Endometrial microvascular endothelial cells (primary cell): ENCODE data around the gene RAB3IP. TPM values are rescaled to one million over a fixed set of nuclear protein-coding genes. Genes with fewer than 3 reads are reported as not detected.

ENCODE experiments used
- in situ Hi-C: cut with HindIII; loops from 2 replicates; pipeline ENCODE4 v1.10.0; 2017; ENCODE audit warnings: low sequenced_read_pairs, low pct_unique_long_range_greater_than_20kb; ENCODE audit errors: inconsistent ontology term
- total RNA-seq: library from RNA; depleted of rRNA; stranded (reverse); fragments of >200 nt; gene quantifications from one replicate; pipeline ENCODE4 v1.2.3, GENCODE V29; 2015; ENCODE audit errors: inconsistent ontology term

RAB3IP gene
- total RNA-seq: 11.2 TPM

- in situ Hi-C loops: no loop called here
Measured at GRCh38 chr12:69738351-69739286, at the start of gene RAB3IP. TSS of gene RAB3IP (plus strand) at chr12:69738860. CDS start at chr12:69755409, 16,549 bp downstream.

GRCh38 chr12:69689638-69690037 is 49.0 kb upstream of the RAB3IP start:
- in situ Hi-C loops: no loop called here

GRCh38 chr12:69694123-69694522 is 44.5 kb upstream of the RAB3IP start:
- in situ Hi-C loops: no loop called here

GRCh38 chr12:69698054-69698453 is 40.6 kb upstream of the RAB3IP start:
- in situ Hi-C loops: no loop called here

- in situ Hi-C loops: no loop called here
Measured at GRCh38 chr12:69698769-69699540, 39.7 kb upstream of the RAB3IP start, which contains the start of gene BEST3. TSS of gene BEST3 (minus strand) at chr12:69699303. CDS start at chr12:69697798, 1,505 bp downstream.

GRCh38 chr12:69701826-69702225 is 36.8 kb upstream of the RAB3IP start:
- in situ Hi-C loops: no loop called here

GRCh38 chr12:69703146-69703642 is 35.5 kb upstream of the RAB3IP start:
- in situ Hi-C loops: no loop called here

- in situ Hi-C loops: no loop called here
Measured at GRCh38 chr12:69704357-69704756, 34.3 kb upstream of the RAB3IP start.

- in situ Hi-C loops: no loop called here
Measured at GRCh38 chr12:69708649-69709048, 30.0 kb upstream of the RAB3IP start.

GRCh38 chr12:69712826-69713225 is 25.8 kb upstream of the RAB3IP start:
- in situ Hi-C loops: no loop called here

- in situ Hi-C loops: no loop called here
Measured at GRCh38 chr12:69714542-69714941, 24.1 kb upstream of the RAB3IP start.

- in situ Hi-C loops: no loop called here
Measured at GRCh38 chr12:69719336-69720316, 19.0 kb upstream of the RAB3IP start.

- in situ Hi-C loops: no loop called here
Measured at GRCh38 chr12:69720750-69721149, 17.9 kb upstream of the RAB3IP start.

GRCh38 chr12:69726922-69727321 is 11.7 kb upstream of the RAB3IP start:
- in situ Hi-C loops: no loop called here

- in situ Hi-C loops: no loop called here
Measured at GRCh38 chr12:69732088-69732487, 6.6 kb upstream of the RAB3IP start.

GRCh38 chr12:69733638-69734037 is 5.0 kb upstream of the RAB3IP start:
- in situ Hi-C loops: no loop called here

GRCh38 chr12:69739287-69740191 is 879 bp downstream of the RAB3IP start:
- in situ Hi-C loops: no loop called here
